DND-41 (cell line): ENCODE data around the gene SCYGR5.

Experiments
- CTCF ChIP-seq: IDR thresholded peaks from 2 replicates; pipeline ENCODE4 v1.5.1; 2012; ENCODE audit warnings: borderline replicate concordance, low read length, moderate library complexity, mild to moderate bottlenecking; ENCODE audit not compliant: poor library complexity, severe bottlenecking; ENCODE audit errors: extremely low read depth
- EZH2 ChIP-seq: IDR thresholded peaks from 3 replicates; pipeline ENCODE4 v1.6.1; 2012; ENCODE audit warnings: borderline replicate concordance, low read depth, mild to moderate bottlenecking, moderate library complexity, low read length, inconsistent platforms; ENCODE audit not compliant: severe bottlenecking

GRCh38 chr2:227687189-227687588 is 20.6 kb downstream of the SCYGR5 start:
- TF ChIP-seq CTCF (no peak), EZH2 (no peak)
